SK-N-SH (cell line): ENCODE results near the gene TTC39B. TPM values are rescaled to one million over a fixed set of nuclear protein-coding genes. Genes with fewer than 3 reads are reported as not detected.

ENCODE experiments used
- CTCF ChIA-PET: fragments of 300-600, 350-600 bp; formaldehyde crosslinking; extraction: SDS; loops from one replicate; lab custom pipeline; 2021; lab: Yijun Ruan, JAX
- POLR2A ChIA-PET: fragments of 350-600 bp; sonication (Branson Sonifier 250); formaldehyde crosslinking; extraction: SDS; loops from one replicate; lab custom pipeline; 2020; ENCODE audit warnings: antibody characterized with exemption, inconsistent platforms; lab: Yijun Ruan, JAX
- DNase-seq: peaks from one replicate; pipeline ENCODE4 v3.0.0; 2012
- H2AFZ ChIP-seq: fragments of 200-600 bp; sonication (generic); 2 replicates; pipeline ENCODE4 v1.8.1; 2016; ENCODE audit warnings: antibody characterized with exemption, mild to moderate bottlenecking, low read depth
- H3F3A ChIP-seq: fragments of 200-600 bp; sonication (generic); replicated peaks from 2 replicates; pipeline ENCODE3; 2016; ENCODE audit warnings: antibody characterized with exemption, mild to moderate bottlenecking; ENCODE audit not compliant: insufficient read depth
- H3K27ac ChIP-seq, 2 experiments: fragments of 200-500 bp in 1 of 2; fragments of 200-600 bp in 1 of 2; sonication (Bioruptor generic) in 1 of 2; sonication (generic), shearing (Covaris generic) in 1 of 2; 2 replicates each; pipeline versions ENCODE4 v1.5.1 to v1.6.1; 2014 to 2016; ENCODE audit warnings: low read depth in 2 of 2, inconsistent platforms in 1 of 2, low read length in 1 of 2, mild to moderate bottlenecking in 1 of 2, mixed read lengths in 1 of 2
- H3K27me3 ChIP-seq: fragments of 200-600 bp; sonication (generic), shearing (Covaris generic); 2 replicates; pipeline ENCODE4 v1.6.1; 2016; ENCODE audit warnings: mixed run types; ENCODE audit not compliant: insufficient read depth
- H3K36me3 ChIP-seq, 2 experiments: fragments of 200-500 bp in 1 of 2; fragments of 200-600 bp in 1 of 2; sonication (Bioruptor generic) in 1 of 2; sonication (generic) in 1 of 2; replicated peaks in 1 of 2; 2 replicates each; pipeline versions ENCODE3 to v1.5.1; 2014 to 2016; ENCODE audit warnings: low read length in 1 of 2, mild to moderate bottlenecking in 1 of 2; ENCODE audit not compliant: insufficient read depth in 2 of 2, control insufficient read depth in 1 of 2
- H3K4me1 ChIP-seq, 2 experiments: fragments of 200-500 bp in 1 of 2; fragments of 200-600 bp in 1 of 2; sonication (Bioruptor generic) in 1 of 2; sonication (generic), shearing (Covaris generic) in 1 of 2; 2 replicates each; pipeline versions ENCODE4 v1.5.1 to v1.6.1; 2014 to 2016; ENCODE audit warnings: low read depth in 1 of 2, low read length in 1 of 2, mixed run types in 1 of 2; ENCODE audit not compliant: insufficient read depth in 2 of 2, control insufficient read depth in 1 of 2
- H3K4me2 ChIP-seq: fragments of 200-600 bp; sonication (generic), shearing (Covaris generic); 2 replicates; pipeline ENCODE4 v1.6.1; 2017; ENCODE audit warnings: mixed run types
- H3K4me3 ChIP-seq, 2 experiments: fragments of 200-500 bp in 1 of 2; fragments of 200-600 bp in 1 of 2; sonication (Bioruptor generic) in 1 of 2; sonication (generic), shearing (Covaris generic) in 1 of 2; 2 replicates each; pipeline versions ENCODE4 v1.5.1 to v1.8.1; 2014 to 2016; ENCODE audit warnings: low read depth in 2 of 2, inconsistent platforms in 1 of 2, low read length in 1 of 2, mild to moderate bottlenecking in 1 of 2, mixed read lengths in 1 of 2, moderate library complexity in 1 of 2
- H3K79me2 ChIP-seq: fragments of 200-600 bp; sonication (generic); 2 replicates; pipeline ENCODE4 v1.8.1; 2017; ENCODE audit warnings: mild to moderate bottlenecking; ENCODE audit not compliant: insufficient read depth
- H3K9ac ChIP-seq: fragments of 200-600 bp; sonication (generic); 2 replicates; pipeline ENCODE4 v1.6.1; 2017; ENCODE audit warnings: mixed run types
- H3K9me2 ChIP-seq: fragments of 200-600 bp; sonication (generic); 2 replicates; pipeline ENCODE4 v1.6.1; 2017; ENCODE audit warnings: mixed run types
- H3K9me3 ChIP-seq: fragments of 200-600 bp; sonication (generic); 2 replicates; pipeline ENCODE4 v1.6.1; 2017; ENCODE audit warnings: mixed run types, mild to moderate bottlenecking, moderate library complexity
- H4K20me1 ChIP-seq: fragments of 200-600 bp; sonication (generic); 2 replicates; pipeline ENCODE4 v1.6.1; 2017; ENCODE audit warnings: mild to moderate bottlenecking, mixed run types; ENCODE audit not compliant: insufficient read depth
- CHD2 ChIP-seq: fragments of 150-350 bp; IDR thresholded peaks from 2 replicates; pipeline ENCODE4 v1.6.1; 2018; ENCODE audit warnings: low read length; ENCODE audit not compliant: partially characterized antibody
- ELF1 ChIP-seq: IDR thresholded peaks from 2 replicates; pipeline ENCODE4 v1.4.0; 2012
- EP300 ChIP-seq, 2 experiments: IDR thresholded peaks; 2 replicates each; pipeline versions ENCODE4 v1.4.0 to v1.6.1; 2012; ENCODE audit warnings: borderline replicate concordance in 1 of 2, low read depth in 1 of 2, low read length in 1 of 2
- EZH2phosphoT487 ChIP-seq: fragments of 200-600 bp; sonication (generic); IDR thresholded peaks from 2 replicates; pipeline ENCODE4 v1.6.1; 2017; ENCODE audit warnings: low read depth, mixed run types, mild to moderate bottlenecking, antibody characterized with exemption, moderate library complexity, borderline replicate concordance
- GABPA ChIP-seq: IDR thresholded peaks from 2 replicates; pipeline ENCODE4 v1.4.0; 2012; ENCODE audit warnings: low read depth, mild to moderate bottlenecking
- GATA2 ChIP-seq: sonication (generic); formaldehyde crosslinking; IDR thresholded peaks from 2 replicates; pipeline ENCODE4 v1.5.0; 2020; ENCODE audit warnings: mild to moderate bottlenecking, missing genetic modification reagents
- NRF1 ChIP-seq: IDR thresholded peaks from 2 replicates; pipeline ENCODE4 v1.6.1; 2012; ENCODE audit warnings: low read depth, mild to moderate bottlenecking, low read length
- POLR2AphosphoS5 ChIP-seq: IDR thresholded peaks from 2 replicates; pipeline ENCODE4 v1.6.1; 2012; ENCODE audit warnings: low read depth, low read length
- RAD21 ChIP-seq: IDR thresholded peaks from 2 replicates; pipeline ENCODE4 v1.6.1; 2012; ENCODE audit warnings: mild to moderate bottlenecking, low read length
- RXRA ChIP-seq: IDR thresholded peaks from 2 replicates; pipeline ENCODE4 v1.4.0; 2012; ENCODE audit warnings: low read depth, mild to moderate bottlenecking, borderline replicate concordance
- TCF12 ChIP-seq: IDR thresholded peaks from 2 replicates; pipeline ENCODE4 v1.4.0; 2012
- TEAD4 ChIP-seq: IDR thresholded peaks from 2 replicates; pipeline ENCODE4 v1.4.0; 2012; ENCODE audit warnings: mild to moderate bottlenecking, borderline replicate concordance; ENCODE audit not compliant: insufficient read depth
- YY1 ChIP-seq: IDR thresholded peaks from 2 replicates; pipeline ENCODE4 v1.4.0; 2012; ENCODE audit warnings: low read depth, mild to moderate bottlenecking
- WGBS: methylation state at CpG from one replicate; pipeline ENCODE4 v1.1.6; 2017; ENCODE audit warnings: low lambda C conversion rate; 5-methylcytosine and 5-hydroxymethylcytosine counted together
- polyA plus RNA-seq, 3 experiments: library from polyadenylated mRNA; depleted of rRNA; stranded (reverse); fragments of >200 nt; gene quantifications; 2 replicates each; pipeline ENCODE4 v1.2.3, GENCODE V29; 2012
- TF ChIP-seq, protein P1 (sequence below): fragments of 200-600 bp; sonication (generic); IDR thresholded peaks from 2 replicates; pipeline ENCODE4 v1.6.1; 2017; ENCODE audit warnings: antibody characterized with exemption, mild to moderate bottlenecking, moderate library complexity
- TF ChIP-seq, protein P2 (sequence below): IDR thresholded peaks from 2 replicates; pipeline ENCODE4; 2012
- TF ChIP-seq, protein P3 (sequence below): fragments of 150-350 bp; IDR thresholded peaks from 2 replicates; pipeline ENCODE4 v1.6.1; 2017; ENCODE audit warnings: antibody characterized with exemption, low read length, low read depth, borderline replicate concordance

The TTC39B gene
- polyA plus RNA-seq, 1 of the 3 experiments (the other 2 are of a cell fraction): 0.54 TPM

DNA sequence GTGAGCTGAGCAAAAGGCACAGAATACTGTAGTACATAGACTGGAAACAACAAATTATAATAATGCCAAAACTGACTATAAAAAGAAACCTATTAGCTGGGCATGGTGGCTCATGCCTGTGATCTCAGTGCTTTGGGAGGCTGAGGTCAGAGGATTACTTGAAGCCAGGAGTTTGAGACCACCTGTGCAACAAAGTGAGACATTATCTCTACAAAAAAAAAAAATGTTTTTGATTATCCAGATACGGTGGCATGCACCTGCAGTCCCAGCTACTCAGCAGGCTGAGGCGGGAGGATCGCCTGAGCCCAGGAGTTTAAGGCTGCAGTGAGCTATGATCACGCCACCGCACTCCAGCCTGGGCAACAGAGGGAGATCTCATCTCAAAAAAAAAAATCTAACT lies 175.9 kb downstream of the TTC39B start:
- no peaks in the 10 kb centered on the region for H3K9me3 ChIP-seq
- no peaks in the 10 kb centered on the region for H3K36me3 ChIP-seq
- ChIA-PET CTCF (interaction anchor here (0.6 kb wide), 1 partner anchor 399 kb away, joined by 4 read pairs; no protein-coding TSS in a partner anchor), POLR2A (no interaction called here)
- H3K4me1 ChIP-seq: peaks cover 0 to 3% of the 10 kb centered on the region in 2 experiments; a peak in 1 of 4 replicates
- no peaks in the 10 kb centered on the region for H3F3A ChIP-seq
- no peaks in the 10 kb centered on the region for H3K79me2 ChIP-seq
- no peaks in the 10 kb centered on the region for H3K27me3 ChIP-seq
- no peak overlapping the region for H3K4me2 ChIP-seq
- no peak overlapping the region for H3K27ac ChIP-seq
- no peak overlapping the region for H2AFZ ChIP-seq
- no peaks in the 10 kb centered on the region for H4K20me1 ChIP-seq
- TF ChIP-seq RAD21: no peak
- no peak for TF ChIP-seq GABPA
- no peak for TF ChIP-seq ELF1
- TF ChIP-seq RXRA: no peak
- TF ChIP-seq EP300 (IDR thresholded peaks at IDR 0.05; ENCODE audit: borderline replicate concordance in 1 of 2, low read depth in 1 of 2, low read length in 1 of 2): no peak
- no peak for TF ChIP-seq EZH2phosphoT487
- no peak for TF ChIP-seq TCF12
- no peak for TF ChIP-seq NRF1
- TF ChIP-seq, protein P1, sequence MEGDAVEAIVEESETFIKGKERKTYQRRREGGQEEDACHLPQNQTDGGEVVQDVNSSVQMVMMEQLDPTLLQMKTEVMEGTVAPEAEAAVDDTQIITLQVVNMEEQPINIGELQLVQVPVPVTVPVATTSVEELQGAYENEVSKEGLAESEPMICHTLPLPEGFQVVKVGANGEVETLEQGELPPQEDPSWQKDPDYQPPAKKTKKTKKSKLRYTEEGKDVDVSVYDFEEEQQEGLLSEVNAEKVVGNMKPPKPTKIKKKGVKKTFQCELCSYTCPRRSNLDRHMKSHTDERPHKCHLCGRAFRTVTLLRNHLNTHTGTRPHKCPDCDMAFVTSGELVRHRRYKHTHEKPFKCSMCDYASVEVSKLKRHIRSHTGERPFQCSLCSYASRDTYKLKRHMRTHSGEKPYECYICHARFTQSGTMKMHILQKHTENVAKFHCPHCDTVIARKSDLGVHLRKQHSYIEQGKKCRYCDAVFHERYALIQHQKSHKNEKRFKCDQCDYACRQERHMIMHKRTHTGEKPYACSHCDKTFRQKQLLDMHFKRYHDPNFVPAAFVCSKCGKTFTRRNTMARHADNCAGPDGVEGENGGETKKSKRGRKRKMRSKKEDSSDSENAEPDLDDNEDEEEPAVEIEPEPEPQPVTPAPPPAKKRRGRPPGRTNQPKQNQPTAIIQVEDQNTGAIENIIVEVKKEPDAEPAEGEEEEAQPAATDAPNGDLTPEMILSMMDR: no peak
- no peak for TF ChIP-seq POLR2AphosphoS5
- no peak for TF ChIP-seq TEAD4
- TF ChIP-seq CHD2: no peak
- TF ChIP-seq, protein P2, sequence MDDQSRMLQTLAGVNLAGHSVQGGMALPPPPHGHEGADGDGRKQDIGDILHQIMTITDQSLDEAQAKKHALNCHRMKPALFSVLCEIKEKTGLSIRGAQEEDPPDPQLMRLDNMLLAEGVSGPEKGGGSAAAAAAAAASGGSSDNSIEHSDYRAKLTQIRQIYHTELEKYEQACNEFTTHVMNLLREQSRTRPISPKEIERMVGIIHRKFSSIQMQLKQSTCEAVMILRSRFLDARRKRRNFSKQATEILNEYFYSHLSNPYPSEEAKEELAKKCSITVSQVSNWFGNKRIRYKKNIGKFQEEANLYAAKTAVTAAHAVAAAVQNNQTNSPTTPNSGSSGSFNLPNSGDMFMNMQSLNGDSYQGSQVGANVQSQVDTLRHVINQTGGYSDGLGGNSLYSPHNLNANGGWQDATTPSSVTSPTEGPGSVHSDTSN: no peak
- no peak for TF ChIP-seq GATA2
- TF ChIP-seq YY1: no peak
- TF ChIP-seq, protein P3, sequence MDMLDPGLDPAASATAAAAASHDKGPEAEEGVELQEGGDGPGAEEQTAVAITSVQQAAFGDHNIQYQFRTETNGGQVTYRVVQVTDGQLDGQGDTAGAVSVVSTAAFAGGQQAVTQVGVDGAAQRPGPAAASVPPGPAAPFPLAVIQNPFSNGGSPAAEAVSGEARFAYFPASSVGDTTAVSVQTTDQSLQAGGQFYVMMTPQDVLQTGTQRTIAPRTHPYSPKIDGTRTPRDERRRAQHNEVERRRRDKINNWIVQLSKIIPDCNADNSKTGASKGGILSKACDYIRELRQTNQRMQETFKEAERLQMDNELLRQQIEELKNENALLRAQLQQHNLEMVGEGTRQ: no peak
- TF ChIP-seq, all 33 proteins: peak for 0
- no peak overlapping the region for H3K4me3 ChIP-seq
- WGBS: 84% methylated on average over 5 of the region's 5 CpGs
- H3K9me2 ChIP-seq: no peaks in the 10 kb centered on the region
- H3K9ac ChIP-seq: no peak overlapping the region
- DNase-seq: no peak
